ENCODE measurements around the gene PARD3. TPM values are rescaled to one million over a fixed set of nuclear protein-coding genes. Genes with fewer than 3 reads are reported as not detected.
A peak's percentile ranks its signal among the peaks of the same experiment; 100 is the strongest.
"Not testable (repeated sequence)": the region's sequence is repeated elsewhere in the genome, so short reads cannot be mapped to it uniquely, and the experiment has no call there.

PARD3 gene
- total RNA-seq, 1 donor from 2014 or later: 68.5 TPM

GRCh38 chr10:34654211-34654610 is 160.9 kb downstream of the PARD3 start:
- DNase-seq (ENCODE audit: low read depth): no peak

GRCh38 chr10:34653530-34653929 is 161.6 kb downstream of the PARD3 start:
- DNase-seq (ENCODE audit: low read depth): no peak

GRCh38 chr10:34651416-34652195 is 163.5 kb downstream of the PARD3 start:
- DNase-seq (ENCODE audit: low read depth): no peak

- DNase-seq (ENCODE audit: low read depth): peak; percentile 17
These were observed 164.9 kb downstream of the PARD3 start for GRCh38 chr10:34650156-34650555.

GRCh38 chr10:34649385-34649784 is 165.7 kb downstream of the PARD3 start:
- DNase-seq (ENCODE audit: low read depth): no peak

GRCh38 chr10:34648919-34649318 is 166.2 kb downstream of the PARD3 start:
- DNase-seq (ENCODE audit: low read depth): no peak

GRCh38 chr10:34647875-34648865 is 166.9 kb downstream of the PARD3 start:
- DNase-seq (ENCODE audit: low read depth): no peak

- DNase-seq (ENCODE audit: low read depth): no peak
These were observed 167.9 kb downstream of the PARD3 start for GRCh38 chr10:34647160-34647559.

- no peak for DNase-seq (ENCODE audit: low read depth)
These were observed 168.8 kb downstream of the PARD3 start for GRCh38 chr10:34646331-34646730.

- not testable (repeated sequence) for DNase-seq (ENCODE audit: low read depth)
These were observed 170.3 kb downstream of the PARD3 start for GRCh38 chr10:34644815-34645214.

- peak; percentile 33 for DNase-seq (ENCODE audit: low read depth)
These were observed 170.9 kb downstream of the PARD3 start for GRCh38 chr10:34644224-34644623.

- no peak for DNase-seq (ENCODE audit: low read depth)
These were observed 171.5 kb downstream of the PARD3 start for GRCh38 chr10:34643620-34644019.

- DNase-seq (ENCODE audit: low read depth): peak; percentile 68
These were observed 173.1 kb downstream of the PARD3 start for GRCh38 chr10:34641913-34642558.

GRCh38 chr10:34641147-34641912 is 173.8 kb downstream of the PARD3 start:
- no peak for DNase-seq (ENCODE audit: low read depth)

GRCh38 chr10:34638406-34639054 is 176.6 kb downstream of the PARD3 start:
- DNase-seq (ENCODE audit: low read depth): peak; percentile 82

- peak; percentile 64 for DNase-seq (ENCODE audit: low read depth)
These were observed 177.6 kb downstream of the PARD3 start for GRCh38 chr10:34637418-34637911.

- no peak for DNase-seq (ENCODE audit: low read depth)
These were observed 180.0 kb downstream of the PARD3 start for GRCh38 chr10:34635111-34635510.

- DNase-seq (ENCODE audit: low read depth): no peak
These were observed 181.7 kb downstream of the PARD3 start for GRCh38 chr10:34633374-34633773.

GRCh38 chr10:34629084-34629483 is 186.0 kb downstream of the PARD3 start:
- DNase-seq (ENCODE audit: low read depth): no peak

- peak; percentile 74 for DNase-seq (ENCODE audit: low read depth)
These were observed 186.8 kb downstream of the PARD3 start for GRCh38 chr10:34628174-34628796.
